Measurements from ENCODE around the gene TICRR.

DNA sequence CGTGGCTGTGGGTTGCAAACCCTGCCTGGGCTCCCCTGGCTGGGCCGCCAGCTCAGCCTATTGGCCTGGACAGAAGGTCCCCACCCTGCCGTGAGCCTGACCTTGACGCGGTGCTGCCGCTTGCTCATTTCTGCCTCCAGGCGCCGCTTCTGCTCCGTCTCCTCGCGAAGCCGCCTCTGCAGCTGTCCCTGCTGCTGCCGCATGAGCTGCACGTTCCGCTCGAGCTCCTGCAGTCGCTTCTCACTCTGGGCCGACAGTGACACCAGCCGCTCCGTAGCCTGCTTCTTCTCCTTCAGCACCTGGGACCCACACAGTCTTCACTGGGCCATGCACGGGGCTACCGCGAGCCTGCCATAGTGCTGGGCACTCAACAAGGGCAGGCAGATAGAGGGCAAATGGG lies 58.3 kb downstream of the TICRR start:
- TF ChIP-seq, protein P1, sequence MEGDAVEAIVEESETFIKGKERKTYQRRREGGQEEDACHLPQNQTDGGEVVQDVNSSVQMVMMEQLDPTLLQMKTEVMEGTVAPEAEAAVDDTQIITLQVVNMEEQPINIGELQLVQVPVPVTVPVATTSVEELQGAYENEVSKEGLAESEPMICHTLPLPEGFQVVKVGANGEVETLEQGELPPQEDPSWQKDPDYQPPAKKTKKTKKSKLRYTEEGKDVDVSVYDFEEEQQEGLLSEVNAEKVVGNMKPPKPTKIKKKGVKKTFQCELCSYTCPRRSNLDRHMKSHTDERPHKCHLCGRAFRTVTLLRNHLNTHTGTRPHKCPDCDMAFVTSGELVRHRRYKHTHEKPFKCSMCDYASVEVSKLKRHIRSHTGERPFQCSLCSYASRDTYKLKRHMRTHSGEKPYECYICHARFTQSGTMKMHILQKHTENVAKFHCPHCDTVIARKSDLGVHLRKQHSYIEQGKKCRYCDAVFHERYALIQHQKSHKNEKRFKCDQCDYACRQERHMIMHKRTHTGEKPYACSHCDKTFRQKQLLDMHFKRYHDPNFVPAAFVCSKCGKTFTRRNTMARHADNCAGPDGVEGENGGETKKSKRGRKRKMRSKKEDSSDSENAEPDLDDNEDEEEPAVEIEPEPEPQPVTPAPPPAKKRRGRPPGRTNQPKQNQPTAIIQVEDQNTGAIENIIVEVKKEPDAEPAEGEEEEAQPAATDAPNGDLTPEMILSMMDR (IDR thresholded peaks at IDR 0.05), result no peak
- TF ChIP-seq EP300 (IDR thresholded peaks at IDR 0.05), result no peak
- no peak for TF ChIP-seq POLR2A (IDR thresholded peaks at IDR 0.05)

All from upper lobe of left lung (tissue), 4 donors.